Muscle of back (tissue), 11 donors: ENCODE measurements around the gene USP6NL. TPM values are rescaled to one million over a fixed set of nuclear protein-coding genes. Genes with fewer than 3 reads are reported as not detected.

ENCODE experiments used
- DNase-seq, 3 donors: peaks; one replicate each; pipeline versions ENCODE4 v3.0.0 to v3.0.0-alpha.2; 2013
- polyA plus RNA-seq, 10 donors: library from polyadenylated mRNA; unstranded; fragments of 120-200 nt; gene quantifications; one replicate each; pipeline ENCODE4 v1.2.1, GENCODE V29; 2013; ENCODE audit not compliant: insufficient read length in 10 of 10

The USP6NL gene
- polyA plus RNA-seq, 10 donors, result 8.3 to 13.6 (median 9.8) TPM

DNA sequence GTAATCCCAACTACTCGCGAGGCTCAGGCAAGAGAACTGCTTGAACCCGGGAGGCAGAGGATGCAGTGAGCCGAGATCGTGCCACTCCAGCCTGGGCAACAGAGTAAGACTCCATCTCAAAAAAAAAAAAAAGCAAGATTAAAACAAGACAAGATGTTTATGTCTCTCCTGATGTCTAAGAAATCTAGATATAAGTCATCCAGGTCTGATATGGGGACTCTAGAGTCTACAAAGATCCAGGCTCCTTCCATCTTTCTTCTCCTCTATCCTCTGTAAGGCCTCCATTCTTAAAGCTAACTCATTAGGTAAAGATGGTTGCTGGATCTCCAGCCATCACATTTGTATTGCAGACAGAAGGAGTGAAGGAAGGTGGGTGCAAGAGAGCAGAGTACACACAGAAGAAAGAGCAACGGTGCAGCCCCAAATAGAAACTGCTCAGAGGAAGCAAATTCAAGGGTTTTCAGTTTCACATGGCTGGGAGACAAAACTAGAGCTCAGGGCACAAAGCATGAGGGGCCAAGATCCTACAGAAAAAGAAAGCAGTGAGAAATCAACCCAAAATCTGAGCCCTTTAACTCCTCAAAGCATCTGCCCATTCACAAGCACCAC, 57.6 kb downstream of the USP6NL start:
- DNase-seq, result no peak

DNA sequence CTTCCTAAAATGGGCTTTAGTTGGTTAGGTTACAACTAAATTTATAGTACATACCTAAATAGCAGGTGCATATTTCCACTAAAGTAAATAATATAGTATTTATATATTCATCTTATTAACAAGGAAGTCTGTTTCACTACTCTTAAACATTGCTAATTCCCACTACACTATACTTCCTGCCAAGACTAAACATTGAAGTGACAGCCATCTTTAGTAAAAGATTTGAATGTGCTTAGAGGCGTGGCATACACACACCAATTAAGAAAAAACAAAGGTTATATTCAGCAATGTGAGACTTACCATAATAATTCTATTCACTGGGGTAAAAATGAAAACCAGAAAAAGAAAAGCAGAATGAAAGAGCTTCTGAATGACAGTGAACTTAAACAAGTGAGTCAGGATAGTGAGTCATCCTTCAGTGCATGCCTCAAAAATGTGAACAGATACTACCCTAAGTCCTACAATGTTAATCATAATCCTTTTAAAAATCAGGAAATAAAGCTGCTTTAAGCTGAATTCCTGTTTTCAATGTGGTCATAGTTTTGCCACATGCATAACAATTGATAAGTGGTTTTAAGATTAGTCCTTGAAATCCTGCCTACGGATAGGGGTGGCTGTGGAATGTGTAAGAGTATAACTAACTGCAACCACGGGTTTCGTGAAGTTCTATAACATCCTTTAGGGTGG, 59.4 kb downstream of the USP6NL start:
- peak in 1 of 3 donors; percentile 76 for DNase-seq

GRCh38 chr10:11551104-11551503, 60.3 kb downstream of the USP6NL start:
- no peak for DNase-seq

DNA sequence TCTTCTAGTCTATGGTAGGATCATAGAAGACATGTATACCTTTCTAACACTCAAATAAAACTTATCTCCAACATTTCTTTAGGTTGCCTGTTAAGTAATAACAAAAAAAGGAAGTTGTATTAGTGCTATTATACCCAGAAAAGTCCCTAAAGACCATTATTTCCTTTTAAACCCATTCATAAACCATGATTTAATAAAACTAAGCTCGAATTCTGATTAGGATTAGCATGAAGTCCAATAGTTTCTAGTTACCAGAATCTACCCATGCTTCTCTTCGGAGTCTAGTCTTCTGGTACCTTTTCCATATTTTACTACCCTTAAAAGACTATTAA, 62.7 kb downstream of the USP6NL start:
- DNase-seq, result no peak

- DNase-seq, result no peak
Measured at GRCh38 chr10:11548065-11548767, 63.2 kb downstream of the USP6NL start.

- DNase-seq, result no peak
Measured at GRCh38 chr10:11546581-11546980, 64.9 kb downstream of the USP6NL start.

DNA sequence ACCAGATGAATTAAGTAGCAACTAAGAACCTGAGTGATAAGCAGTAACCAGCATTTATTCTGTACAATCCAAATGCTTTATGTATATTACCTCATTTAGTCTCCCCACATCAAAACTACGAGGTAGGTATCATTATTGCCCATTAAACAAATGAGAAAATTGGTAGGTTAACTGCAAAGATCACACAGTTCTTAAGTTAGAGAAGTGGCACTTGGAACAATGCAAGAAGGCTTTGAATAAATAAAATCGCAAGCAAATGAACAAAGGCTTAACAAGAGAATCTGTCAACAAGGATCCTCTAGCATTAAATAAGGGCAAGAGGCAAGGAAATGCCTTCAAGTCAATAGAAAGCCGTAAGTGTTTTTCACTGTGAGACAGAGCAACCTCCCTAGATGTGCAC, 70.2 kb downstream of the USP6NL start:
- DNase-seq, result no peak

- DNase-seq, result no peak
Measured at GRCh38 chr10:11539191-11539868, 72.1 kb downstream of the USP6NL start.

DNA sequence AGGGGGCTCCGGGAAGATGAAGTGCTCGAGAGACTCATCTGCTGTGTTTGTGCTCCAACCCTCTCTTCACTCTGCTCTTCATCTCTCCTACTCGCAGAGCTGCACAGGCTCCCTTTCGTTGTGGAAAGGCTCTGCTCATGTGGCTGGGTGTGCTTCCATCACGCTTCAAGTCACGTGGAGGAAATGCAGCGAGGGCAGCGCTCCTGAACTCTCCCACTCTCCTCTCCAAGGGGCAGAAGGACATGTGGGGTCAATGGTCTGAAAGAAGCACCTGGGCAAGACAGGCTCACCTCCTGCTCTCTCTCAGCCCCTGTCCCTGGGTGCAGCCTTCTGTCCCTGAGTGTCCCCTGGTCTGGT, 72.6 kb downstream of the USP6NL start:
- no peak for DNase-seq

DNA sequence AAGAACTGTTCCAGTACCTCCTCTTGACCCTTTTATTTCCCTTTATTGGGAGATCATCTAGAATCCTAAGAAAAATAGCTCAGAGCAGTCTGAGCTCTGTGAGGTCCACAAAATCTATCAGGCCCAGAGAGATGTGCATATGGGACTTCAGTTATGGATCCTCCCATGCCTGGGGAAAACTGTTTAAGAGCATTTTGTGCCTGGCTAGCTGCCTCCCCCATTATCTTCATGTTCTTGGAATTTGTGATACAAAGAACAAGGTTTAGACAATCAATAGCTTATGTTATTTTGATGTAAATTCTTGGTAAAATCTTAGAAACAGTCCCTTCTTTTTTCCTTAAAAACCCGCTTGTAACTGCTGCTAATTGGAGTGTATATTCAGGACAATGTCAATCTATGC, 75.2 kb downstream of the USP6NL start:
- no peak for DNase-seq

- no peak for DNase-seq
Measured at GRCh38 chr10:11535346-11535959, 76.0 kb downstream of the USP6NL start.

DNA sequence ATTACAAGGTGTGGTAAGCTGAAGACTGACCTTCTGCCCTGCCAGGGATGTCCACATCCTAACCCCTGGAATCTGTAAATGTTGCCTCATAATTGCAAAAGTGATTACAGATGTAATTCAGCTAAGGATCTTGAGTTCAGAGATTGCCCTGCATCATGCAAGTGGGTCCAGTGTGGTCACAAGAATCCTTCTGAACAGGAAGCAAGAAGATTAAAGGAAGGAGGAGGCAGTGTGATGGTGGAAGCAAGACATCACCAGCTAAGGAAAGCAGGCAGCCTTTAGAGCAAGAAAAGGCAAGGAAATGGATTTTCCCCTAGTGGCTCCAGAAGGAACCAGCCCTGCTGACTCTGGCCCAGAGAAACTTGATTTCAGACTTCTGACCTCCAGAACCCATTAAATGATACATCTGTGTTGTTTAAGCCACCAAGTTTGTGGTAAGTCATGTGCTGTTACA, 78.1 kb downstream of the USP6NL start:
- DNase-seq, result no peak

DNA sequence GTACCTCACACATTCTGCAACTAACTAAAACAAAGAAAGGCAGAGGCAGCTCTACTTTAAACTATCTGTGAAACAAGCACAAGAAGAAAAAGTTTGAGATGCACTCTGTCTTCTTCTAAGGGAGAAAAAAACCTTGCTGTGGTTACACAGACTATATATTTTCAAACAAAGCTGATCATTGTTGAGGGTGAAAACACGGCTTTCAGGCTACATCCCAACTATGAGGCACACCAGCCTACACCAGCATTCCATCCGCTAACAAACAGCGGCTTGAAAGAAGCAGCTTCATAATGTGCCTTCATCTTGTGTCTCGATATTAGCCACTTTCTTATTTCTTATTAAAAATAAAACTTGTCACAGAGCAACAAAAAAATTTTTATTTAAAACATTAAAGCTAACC, 79.1 kb downstream of the USP6NL start:
- DNase-seq, result no peak

DNA sequence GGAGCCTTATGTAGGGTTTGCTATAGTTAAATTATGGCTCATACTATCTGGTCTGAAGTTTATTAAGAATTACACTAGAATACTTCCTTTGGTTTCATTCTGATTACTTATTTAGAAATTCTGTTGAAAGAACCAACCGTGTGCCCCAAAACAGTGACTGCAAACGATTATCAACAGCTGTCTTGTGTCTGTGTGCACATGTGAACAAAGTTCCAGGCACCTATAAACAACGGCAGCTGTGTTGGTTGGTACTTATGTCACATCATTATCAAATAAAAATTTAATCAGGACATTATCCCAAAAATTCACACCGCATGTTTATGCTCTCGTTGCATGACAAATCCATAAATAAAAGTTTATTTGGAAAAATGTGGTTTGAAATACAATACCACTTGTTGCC, 80.6 kb downstream of the USP6NL start:
- DNase-seq, result no peak

- no peak for DNase-seq
Measured at GRCh38 chr10:11529276-11529903, 82.1 kb downstream of the USP6NL start.

- no peak for DNase-seq
Measured at GRCh38 chr10:11528286-11528685, 83.2 kb downstream of the USP6NL start.

GRCh38 chr10:11527691-11528255, 83.7 kb downstream of the USP6NL start:
- DNase-seq, result no peak

DNA sequence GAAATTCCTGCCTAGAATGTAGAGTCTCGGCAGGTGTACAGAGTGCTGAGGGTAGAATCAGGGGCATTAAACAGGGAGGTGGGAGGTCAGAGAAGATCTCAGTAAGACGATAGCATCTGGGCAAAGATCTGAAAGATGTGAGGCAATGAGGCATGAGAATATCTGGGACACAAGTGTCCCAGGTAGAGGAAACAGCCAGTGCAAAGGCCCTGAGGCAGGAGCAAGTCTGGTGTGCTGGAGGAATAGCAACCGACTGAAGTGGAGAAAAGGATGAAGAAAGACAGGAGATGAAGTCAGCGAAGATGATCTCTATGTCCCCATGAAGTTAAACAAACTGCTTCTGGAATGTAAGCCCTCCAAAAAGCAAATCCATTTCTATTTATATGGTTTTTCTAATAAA, 84.4 kb downstream of the USP6NL start:
- no peak for DNase-seq

GRCh38 chr10:11525503-11525902, 85.9 kb downstream of the USP6NL start:
- DNase-seq, result peak; percentile 36 to 71 (median 64)

GRCh38 chr10:11522821-11523245, 88.6 kb downstream of the USP6NL start:
- peak in 2 of 3 donors; percentile 16 to 34 for DNase-seq

DNA sequence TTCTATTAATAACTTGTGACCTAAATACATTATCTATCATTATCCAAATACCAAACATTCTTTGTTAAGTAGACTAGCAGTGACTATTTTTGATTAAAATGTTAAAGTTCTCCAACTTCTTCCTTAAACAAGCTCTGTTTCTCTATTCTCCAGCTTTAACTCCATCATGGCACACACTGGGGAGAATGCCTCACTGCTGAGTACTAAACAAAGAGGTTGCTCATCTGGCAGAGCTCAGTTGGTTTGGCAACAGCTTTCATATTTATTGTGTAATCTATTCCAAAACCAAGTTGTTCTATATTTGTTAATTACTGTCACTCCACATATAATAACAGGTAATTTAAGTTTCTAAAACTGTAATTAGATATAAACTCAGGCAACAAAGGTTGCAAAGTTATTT, 89.6 kb downstream of the USP6NL start:
- DNase-seq, result no peak
